HG02571 (cell line): Measurements from ENCODE around the gene TBC1D4.

Experiments used
- ATAC-seq: cut with Tn5 transposase; IDR thresholded peaks from one replicate; pipeline ENCODE4 v1.9.1; 2021; ENCODE audit warnings: mild to moderate bottlenecking, moderate library complexity; ENCODE audit not compliant: unreplicated experiment

TBC1D4 gene

GRCh38 chr13:75398072-75398471, 83.9 kb downstream of the TBC1D4 start:
- ATAC-seq: no peak

DNA sequence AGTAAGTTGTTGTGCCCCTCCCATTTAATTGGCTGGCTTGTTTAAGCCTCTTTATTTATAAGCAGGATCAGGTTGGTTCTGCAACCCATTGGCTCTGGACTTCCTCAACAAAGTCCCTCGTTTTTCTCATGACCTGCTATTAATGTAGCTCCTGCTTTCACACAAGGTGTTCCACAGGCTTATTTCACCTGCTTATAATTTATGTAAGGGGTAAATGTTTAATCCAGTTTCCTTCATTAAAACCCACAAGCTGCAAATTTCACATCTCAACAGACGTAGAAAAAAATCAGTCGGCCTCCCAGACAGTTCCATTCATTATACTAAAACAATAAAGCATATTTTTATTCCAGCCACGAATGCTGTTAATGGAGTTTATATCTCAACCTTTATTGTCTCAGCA, 86.1 kb downstream of the TBC1D4 start:
- no peak for ATAC-seq

- no peak for ATAC-seq
Measured at GRCh38 chr13:75395066-75395465, 86.9 kb downstream of the TBC1D4 start.

GRCh38 chr13:75393839-75394520, 88.0 kb downstream of the TBC1D4 start:
- ATAC-seq: no peak

- ATAC-seq: no peak
Measured at GRCh38 chr13:75391432-75392100, 90.4 kb downstream of the TBC1D4 start.

GRCh38 chr13:75390229-75390628, 91.7 kb downstream of the TBC1D4 start:
- no peak for ATAC-seq

DNA sequence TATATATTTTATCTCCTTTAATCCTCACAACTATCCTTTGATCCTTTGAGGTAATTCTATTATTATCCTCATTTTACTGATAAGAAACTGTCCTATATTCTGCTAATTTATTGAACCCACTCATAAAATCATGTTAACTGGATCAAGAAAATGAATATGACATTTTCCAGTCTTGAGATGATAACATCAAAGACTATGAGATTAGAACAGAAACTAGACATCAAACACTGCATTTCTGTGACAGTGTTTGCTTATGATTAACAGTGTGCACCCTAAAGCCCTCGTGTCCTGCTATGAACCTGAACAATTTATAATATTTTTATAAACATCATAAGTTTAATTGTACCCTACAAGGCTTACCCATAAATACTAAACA, 96.3 kb downstream of the TBC1D4 start:
- no peak for ATAC-seq

DNA sequence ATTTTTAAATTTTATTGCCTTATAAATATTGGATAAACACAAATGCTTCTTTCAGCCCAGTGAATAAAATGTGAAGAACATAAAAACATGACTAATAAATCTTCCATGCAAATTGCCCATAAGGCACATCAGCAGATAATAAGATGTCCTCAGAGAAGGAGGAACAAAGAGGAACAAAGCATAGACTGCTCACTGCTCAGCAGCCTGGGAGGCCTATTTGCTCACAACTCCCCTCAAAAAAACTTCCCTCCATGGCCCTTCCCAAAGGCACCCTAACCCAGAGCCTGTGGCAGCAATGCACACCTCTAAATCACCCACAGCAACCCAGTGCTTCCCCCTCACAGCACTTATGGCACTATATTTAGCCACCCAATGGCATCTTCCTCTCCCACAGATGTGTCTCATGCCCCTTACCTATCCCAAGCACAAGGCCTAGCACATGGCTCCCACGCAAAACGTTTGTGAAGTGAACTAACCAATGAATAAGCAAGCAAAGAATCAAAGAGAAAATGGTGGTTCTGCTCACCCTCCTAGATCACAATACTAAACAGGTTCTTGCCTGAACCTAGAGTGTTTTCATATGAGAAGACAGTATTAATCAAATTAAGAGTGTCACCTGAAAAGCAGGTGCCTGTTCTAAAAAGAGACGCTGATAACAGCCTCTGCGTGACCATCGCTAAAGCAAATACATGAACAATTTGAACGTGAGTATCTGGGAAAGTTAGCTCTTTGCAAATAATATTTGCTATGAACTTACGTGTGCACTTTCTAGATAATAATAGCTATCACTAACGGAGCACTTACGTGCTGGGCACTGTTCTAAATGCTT, 96.9 kb downstream of the TBC1D4 start:
- no peak for ATAC-seq

DNA sequence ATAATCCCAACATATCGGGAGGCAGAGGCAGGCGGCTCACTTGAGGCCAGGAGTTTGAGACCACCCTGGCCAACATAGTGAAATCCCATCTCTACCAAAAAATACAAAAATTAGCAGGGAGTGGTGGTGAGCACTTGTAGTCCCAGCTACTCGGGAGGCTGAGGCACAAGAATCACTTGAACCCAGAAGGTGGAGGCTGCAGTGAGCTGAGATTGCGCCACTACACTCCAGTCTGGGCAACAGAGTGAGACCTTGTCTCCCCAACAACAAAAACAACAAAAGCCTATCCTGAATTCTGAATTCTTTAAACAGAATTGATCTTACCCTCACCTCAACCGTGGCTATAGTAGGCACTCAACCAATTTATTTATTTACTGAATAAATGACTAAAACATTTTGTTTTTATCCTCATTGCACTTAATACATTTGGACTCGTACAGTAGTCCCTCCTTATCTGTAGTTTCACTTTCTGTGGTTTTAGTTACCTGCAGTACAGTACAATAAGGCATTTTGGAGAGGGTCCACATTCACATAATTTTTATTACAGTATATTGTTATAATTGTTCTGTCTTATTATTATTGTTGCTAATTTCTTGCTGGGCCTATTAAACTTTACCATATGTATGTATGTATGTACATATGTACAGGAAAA, 98.8 kb downstream of the TBC1D4 start:
- ATAC-seq: no peak

DNA sequence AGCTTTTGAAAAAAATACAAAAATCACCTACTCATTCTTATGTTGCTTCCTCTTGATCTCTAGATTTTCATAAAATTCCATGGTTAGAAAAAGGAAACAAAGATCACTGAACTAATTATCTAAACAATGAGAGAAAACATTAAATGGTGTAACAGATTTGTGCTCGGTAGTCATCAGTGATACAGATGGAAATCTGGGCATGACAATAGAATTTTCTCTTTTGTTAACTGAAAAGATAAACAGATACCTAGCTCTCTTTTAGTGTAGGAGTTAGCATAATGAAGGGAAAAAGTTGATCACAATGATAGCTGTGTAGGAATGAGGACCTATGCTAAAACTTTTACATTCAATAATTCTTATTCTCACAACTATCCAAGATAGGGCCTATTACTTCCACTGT, 103.7 kb downstream of the TBC1D4 start:
- no peak for ATAC-seq

GRCh38 chr13:75376792-75377402, 105.1 kb downstream of the TBC1D4 start:
- ATAC-seq: no peak

DNA sequence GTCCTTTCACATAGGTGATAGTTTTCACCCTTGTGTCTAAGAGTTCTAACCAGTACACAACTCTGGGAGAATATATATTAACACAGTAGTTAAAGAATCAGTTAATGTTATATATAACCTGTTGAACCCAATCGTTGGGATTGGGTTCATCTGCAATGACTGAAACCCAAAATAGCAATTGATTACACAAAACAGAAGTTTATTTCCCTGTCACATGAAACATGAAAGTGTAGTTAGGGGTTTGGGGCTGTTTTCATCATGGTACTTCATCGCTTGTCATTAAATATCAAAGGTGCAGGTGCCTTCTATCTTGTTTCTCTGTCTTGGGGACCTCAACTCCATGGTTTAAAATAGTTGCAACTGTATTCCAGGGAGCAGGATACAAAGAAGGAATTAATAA, 106.6 kb downstream of the TBC1D4 start:
- no peak for ATAC-seq

DNA sequence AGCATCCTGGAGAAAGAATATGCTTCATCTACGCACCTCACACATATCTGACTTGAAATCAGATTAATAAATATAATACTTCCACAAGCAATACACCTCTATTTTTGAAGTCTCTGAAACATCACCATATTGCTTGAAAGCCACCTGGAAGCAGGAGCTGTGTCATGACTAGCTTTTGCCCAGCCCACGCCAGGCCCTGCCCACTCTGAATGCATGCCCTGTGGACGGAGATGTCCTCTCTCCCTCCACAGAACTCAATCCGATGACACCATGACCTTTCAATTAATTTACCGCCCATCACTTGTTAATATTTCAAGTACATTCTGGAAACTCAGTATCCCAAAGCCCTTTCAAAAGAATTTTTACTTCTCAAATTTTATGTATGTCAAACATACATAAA, 108.0 kb downstream of the TBC1D4 start:
- ATAC-seq: no peak

GRCh38 chr13:75372923-75373841, 108.8 kb downstream of the TBC1D4 start:
- no peak for ATAC-seq

GRCh38 chr13:75372517-75372916, 109.5 kb downstream of the TBC1D4 start:
- peak; percentile 62 for ATAC-seq

GRCh38 chr13:75371203-75371602, 110.8 kb downstream of the TBC1D4 start:
- ATAC-seq: no peak

DNA sequence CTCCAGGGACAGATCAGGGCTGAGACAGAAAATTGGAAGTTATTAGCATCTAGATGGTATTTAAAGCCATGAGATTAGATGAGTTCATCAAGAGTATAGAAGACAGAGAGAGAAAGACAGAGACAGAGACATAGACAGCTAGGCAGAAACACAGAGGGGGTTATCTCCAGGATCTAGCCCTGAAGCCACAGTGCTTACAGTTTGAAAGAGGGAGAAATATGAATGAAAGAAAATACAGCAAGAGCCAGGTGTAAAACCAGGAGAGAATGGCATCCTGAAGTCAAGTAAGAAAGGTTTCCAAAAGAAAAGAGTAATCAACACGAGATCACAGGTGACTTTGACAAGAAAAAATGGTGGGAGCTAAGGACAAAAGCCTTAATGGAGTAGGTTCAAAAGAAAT, 111.2 kb downstream of the TBC1D4 start:
- ATAC-seq: no peak

GRCh38 chr13:75369981-75370380, 112.0 kb downstream of the TBC1D4 start:
- ATAC-seq: no peak

- no peak for ATAC-seq
Measured at GRCh38 chr13:75368167-75368566, 113.8 kb downstream of the TBC1D4 start.
